Uterine smooth muscle cell (primary cell): ENCODE results near the gene CFAP410. TPM values are rescaled to one million over a fixed set of nuclear protein-coding genes. Genes with fewer than 3 reads are reported as not detected.

ENCODE experiments used
- total RNA-seq: library from RNA; depleted of rRNA; stranded (reverse); fragments of >200 nt; gene quantifications from 2 replicates; pipeline ENCODE4 v1.2.3, GENCODE V29; 2014

CFAP410 gene
- 10.8 and 13.1 TPM in 2 replicates for total RNA-seq

DNA sequence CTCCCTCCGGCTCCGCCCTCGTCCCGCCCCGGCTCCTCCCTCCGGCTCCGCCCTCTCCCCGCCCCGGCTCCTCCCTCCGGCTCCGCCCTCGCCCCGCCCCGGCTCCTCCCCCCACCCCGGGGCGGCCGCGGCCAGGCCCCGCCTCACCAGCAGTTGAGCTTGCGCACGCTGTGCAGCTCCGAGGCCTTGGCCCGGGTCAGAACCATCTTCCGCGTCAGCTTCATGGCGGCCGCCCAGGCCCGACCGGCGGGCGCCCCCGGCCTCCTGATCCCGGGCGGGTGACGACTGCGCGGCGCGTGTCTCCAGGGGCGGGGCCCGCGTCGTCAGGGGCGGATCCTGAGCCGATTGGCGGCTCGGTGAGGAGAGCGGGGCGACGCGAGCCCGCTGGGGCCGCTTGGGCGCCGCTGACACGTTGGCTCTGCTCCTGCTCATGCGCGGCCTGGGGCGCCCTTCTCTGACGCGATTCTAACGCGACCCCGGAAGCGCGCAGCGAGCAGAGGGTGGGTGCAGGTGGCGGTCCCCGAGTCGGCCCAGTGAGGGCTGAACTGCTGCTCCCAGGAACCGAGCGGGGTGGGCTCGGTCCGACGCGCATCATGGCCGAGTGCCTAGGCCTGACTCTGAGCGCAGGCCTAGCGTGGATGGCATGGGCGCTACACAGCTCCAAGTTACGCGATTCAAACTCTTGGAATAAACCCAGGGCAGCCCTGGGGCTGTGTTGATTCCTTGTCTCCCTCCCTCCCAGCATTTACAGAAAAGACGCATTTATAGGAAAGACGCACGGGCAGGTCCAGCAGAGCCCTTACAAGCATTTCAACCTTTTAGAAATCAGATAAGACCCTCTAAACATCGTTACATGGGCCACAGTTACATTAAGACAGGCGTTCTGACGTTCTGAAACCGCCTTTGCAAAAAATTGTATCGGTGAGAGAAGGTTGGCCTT, at the start of gene CFAP410:
Gene CFAP410, minus strand, starts transcription at position 420 of the 940 bp plus-strand sequence. Its CDS starts 196 bp downstream, at position 224.

DNA sequence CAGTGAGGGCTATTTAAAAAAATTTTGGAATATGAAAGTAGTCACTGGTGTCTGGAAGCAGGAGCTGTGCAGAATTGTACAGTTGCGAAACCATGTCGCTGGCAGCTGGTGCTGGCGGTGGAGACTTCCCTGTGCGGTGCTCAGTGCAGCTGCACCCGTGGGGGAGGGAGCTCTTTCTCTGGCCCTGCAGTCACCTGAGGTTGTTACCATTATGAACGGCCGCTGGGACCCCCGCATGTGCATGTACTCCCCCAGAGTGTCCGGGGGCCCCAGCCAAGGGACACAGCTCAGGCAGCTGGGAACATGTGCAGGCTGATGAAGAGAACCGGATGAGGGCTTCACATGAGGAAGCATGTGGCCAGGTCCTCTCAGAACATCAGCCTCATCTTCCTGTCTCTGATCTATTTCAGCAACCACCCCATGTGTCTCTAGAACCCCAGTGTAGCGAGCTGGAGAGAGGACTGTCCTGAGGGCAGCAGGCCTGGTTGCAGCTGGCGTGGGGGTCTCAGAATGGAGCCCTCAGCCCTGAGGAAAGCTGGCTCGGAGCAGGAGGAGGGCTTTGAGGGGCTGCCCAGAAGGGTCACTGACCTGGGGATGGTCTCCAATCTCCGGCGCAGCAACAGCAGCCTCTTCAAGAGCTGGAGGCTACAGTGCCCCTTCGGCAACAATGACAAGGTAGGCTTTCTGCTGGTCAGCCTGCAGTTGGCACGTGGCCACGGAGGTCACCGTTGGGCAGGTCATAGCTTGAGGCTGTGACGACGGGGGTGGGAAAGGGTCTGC, 14.2 kb upstream of the CFAP410 start, which contains the start of gene TRPM2:
Gene TRPM2, plus strand, starts transcription at position 431 of the 780 bp plus-strand sequence. Its CDS starts 80 bp downstream, at position 511.

DNA sequence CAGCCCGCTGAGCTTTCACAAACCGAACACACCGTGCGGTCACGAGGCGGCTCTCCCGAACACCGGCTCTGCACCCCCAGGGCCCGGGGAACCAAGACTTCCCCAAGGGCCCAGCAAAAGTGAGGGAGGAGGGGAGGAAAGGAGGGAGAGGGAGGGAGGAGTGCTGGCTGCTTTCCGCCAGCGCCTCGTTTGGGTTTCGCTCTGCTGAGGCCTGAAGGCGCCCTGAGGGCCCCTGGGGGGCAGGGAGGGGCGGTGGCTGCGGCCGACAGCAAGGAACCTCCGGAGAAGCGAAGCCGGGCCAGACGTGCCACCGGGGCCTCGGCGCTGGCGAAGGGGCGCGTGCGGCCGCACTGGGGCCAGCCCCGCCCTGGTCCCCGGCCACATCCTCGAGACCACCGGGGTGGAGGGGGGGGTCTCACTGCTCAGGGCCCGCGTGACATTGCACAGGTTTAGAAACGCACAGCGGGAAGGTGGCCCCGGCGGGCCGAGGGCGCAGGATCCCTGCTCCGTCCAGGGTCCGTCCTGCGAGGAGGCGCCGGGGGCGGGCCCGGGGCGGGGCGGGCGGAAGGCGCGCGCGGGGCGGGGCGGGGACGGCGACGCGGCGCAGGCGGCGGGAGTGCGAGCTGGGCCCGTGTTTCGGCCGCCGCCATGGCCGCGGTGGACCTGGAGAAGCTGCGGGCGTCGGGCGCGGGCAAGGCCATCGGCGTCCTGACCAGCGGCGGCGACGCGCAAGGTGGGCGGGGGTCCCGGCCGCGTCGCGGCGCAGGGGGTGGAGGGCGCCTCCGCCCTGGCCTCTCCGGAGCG, 39.5 kb downstream of the CFAP410 start, which contains the start of gene PFKL:
Gene PFKL, plus strand, starts transcription at position 596 of the 804 bp plus-strand sequence. Its CDS starts 53 bp downstream, at position 649.

DNA sequence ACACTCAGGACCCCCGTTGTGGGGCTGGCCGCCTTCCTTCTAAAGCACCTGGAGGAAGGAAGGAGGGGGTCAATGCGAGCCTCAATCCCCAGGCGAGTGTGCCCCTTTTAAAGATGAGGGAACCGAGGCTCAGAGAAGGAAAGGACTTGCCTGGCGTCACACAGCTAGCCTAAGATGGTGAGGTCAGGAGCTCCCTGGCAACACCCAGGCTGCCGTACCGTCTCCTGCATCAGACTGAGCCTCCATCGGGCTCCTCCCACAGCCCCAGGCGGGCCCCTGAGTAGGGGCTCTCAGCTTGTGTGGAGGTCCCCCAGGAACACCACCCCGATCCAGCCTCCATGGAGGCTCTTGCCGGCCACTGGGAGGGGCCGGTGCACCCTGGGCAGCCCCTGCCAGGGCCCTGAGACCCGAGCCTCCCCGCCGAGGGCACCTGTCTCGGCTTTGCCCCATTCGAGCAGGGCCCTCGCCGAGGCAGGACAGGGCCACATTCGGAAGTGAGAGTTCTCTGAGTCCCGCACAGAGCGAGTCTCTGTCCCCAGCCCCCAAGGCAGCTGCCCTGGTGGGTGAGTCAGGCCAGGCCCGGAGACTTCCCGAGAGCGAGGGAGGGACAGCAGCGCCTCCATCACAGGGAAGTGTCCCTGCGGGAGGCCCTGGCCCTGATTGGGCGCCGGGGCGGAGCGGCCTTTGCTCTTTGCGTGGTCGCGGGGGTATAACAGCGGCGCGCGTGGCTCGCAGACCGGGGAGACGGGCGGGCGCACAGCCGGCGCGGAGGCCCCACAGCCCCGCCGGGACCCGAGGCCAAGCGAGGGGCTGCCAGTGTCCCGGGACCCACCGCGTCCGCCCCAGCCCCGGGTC, 53.8 kb downstream of the CFAP410 start, which contains the start of gene AIRE:
Gene AIRE, plus strand, starts transcription at position 739 of the 855 bp plus-strand sequence. CDS start 131 bp downstream, outside the sequence.

Other genes starting within 250 kb of the CFAP410 start
- 7.4 and 35.6 TPM in 2 replicates for gene PWP2, start 232.0 kb downstream of the CFAP410 start, total RNA-seq
- 18.9 and 24.0 TPM in 2 replicates for gene GATD3, start 205.7 kb downstream of the CFAP410 start, total RNA-seq
- gene ICOSLG, start 98.4 kb downstream of the CFAP410 start, total RNA-seq = 0.11 and 0.50 TPM in 2 replicates
- not detected in 2 replicates for gene DNMT3L, start 77.5 kb downstream of the CFAP410 start, total RNA-seq
- under 0.01 TPM in 1 of 2 replicates, not detected in the other for gene AIRE, start 53.5 kb downstream of the CFAP410 start, total RNA-seq
- 232 and 303 TPM in 2 replicates for gene PFKL, start 39.3 kb downstream of the CFAP410 start, total RNA-seq
- gene TRPM2, start 14.2 kb upstream of the CFAP410 start, total RNA-seq = under 0.01 TPM in 1 of 2 replicates, not detected in the other
- 0.33 and 0.37 TPM in 2 replicates for gene LRRC3, start 116.1 kb upstream of the CFAP410 start, total RNA-seq
- not detected in 2 replicates for gene KRTAP10-1, start 200.8 kb upstream of the CFAP410 start, total RNA-seq
- gene KRTAP10-2, start 212.1 kb upstream of the CFAP410 start, total RNA-seq = not detected in 2 replicates
- not detected in 2 replicates for gene KRTAP10-3, start 219.4 kb upstream of the CFAP410 start, total RNA-seq
- not detected in 2 replicates for gene KRTAP10-4, start 234.3 kb upstream of the CFAP410 start, total RNA-seq
- gene KRTAP10-5, start 241.2 kb upstream of the CFAP410 start, total RNA-seq = not detected in 2 replicates